Kidney capillary endothelial cell (primary cell): ENCODE results near the gene SH3GLB2.
A peak's percentile ranks its signal among the peaks of the same experiment; 100 is the strongest.
"Not testable (repeated sequence)": the region's sequence is repeated elsewhere in the genome, so short reads cannot be mapped to it uniquely, and the experiment has no call there.

Source experiments
- DNase-seq: peaks from one replicate; pipeline ENCODE4 v3.0.0-alpha.2; 2018; ENCODE audit warnings: low spot score

Gene SH3GLB2

DNA sequence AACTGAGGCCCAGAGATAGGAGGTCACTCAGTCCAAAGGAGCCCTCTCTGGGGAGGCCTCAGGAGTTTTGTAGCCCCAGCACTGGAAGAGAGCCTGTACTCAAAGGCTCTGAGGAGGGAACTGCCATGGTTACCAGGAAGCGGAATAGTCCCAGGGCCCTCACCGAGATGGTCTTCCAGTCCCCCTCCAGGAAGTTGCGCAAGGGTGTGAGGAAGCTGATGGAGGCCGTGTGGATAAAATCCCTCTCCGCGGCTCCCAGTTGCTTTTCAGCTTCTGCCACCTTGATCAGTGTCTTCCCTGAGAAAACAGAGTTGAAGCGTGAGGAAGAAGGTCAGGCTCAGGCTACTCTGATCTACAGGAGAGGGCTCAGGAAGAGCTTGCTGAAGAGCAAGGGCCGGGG is 13.5 kb downstream of the SH3GLB2 start:
- no peak for DNase-seq

DNA sequence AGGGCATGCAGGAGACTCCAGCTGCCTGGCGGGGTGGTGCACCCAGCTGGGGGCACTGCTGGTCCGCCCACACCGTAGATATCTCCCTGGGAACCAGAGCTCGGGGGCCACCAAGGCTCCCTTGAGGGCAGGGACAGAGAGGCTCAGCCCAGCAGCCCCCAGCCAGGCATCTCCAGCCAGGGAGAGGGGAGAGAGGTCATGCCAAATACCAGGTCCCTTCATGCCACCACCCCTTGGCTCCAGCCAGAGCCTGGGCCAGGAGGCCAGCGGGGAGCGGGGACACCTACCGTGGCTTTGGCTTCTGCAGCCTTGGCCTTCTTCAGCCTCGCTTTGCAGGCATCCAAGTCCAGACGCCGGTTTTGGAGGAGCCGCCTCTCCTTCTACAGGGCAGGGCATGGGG is 14.0 kb downstream of the SH3GLB2 start:
- no peak for DNase-seq

DNA sequence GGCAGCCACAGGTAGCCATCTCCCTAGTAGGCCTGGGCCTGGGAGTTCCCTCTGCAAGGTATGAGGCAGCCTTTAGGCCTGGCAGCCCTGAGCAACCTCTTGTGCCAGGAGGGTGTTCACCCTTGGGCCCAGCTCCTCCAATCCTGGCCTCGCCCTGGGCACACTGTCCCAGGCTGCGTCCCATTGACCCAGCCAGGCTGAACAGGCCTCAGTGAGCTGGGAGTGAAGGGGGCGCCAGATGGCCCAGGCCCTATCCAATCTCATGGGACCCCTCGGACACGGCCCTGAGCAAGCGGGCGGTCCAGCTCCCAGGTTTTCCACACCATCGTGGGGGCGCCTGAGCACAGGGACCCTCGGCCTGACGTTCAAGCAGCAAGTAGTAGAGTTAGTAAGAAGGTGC is 14.5 kb downstream of the SH3GLB2 start:
- no peak for DNase-seq

DNA sequence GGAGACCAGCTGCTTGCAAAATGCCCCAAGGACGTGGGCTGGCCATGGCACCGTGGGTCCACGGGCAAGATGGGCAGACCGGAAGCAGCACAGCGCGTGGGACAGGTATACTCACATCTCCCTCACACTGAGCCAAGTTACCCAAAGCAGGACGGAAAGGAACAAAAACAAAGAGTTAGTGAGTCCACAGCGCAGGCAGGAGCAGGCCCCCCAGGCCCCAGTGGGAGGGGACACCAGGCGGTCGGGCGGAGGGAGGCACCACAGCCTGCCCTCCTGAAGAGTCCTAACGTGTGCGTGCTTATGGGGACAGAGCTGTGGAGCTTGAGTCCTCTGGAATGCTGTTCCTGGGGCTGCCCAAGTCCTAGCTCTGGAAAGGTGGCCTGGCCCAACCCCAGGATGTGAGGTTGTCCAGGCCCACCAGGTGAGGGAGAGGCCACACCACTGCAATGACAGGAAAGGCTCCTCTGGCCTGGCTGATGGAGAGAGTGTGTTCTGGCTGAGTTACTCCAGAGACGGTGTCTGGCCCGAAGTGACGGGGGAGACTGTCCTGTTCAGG is 15.2 kb downstream of the SH3GLB2 start:
- no peak for DNase-seq

DNA sequence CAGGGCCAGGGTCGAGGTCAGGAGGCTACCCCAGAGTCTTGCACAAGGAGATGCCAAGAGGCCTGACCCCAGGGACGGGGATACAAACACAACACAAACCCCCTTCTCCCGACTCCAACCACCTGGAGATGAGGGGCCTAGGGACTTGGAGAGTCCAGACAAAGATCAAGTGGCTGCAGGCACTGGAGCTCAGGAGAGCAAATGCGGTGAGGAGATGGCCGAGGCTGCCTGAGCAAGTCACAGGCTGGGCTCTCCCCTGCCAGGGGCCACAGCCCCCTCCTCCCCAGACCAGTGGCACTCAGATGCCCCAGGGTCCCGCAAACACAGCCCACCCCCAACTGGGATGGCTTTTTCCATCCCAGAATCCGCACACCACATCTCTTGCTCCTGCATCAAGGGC is 15.8 kb downstream of the SH3GLB2 start:
- DNase-seq: no peak

DNA sequence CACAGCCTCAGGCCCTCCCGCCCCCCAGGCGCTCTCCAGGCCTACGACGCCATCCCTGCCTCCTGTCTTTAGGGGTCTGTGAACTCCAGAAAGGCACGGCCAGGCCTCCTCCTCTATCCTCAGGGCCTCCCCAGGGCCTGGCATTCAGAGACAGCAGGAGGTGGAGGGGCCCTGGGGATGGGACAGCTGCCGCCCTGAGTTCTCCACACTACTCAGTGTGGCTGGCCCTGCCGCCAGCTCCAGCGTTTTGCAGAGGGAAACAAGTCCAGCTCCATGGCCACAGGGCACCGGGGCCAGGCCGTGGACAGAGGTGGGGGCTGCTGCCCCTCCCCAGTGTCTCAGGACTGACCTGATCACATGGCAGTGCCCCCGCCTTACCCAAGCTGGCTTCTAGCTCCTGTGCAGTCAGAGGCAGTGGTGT is 16.4 kb downstream of the SH3GLB2 start:
- no peak for DNase-seq

DNA sequence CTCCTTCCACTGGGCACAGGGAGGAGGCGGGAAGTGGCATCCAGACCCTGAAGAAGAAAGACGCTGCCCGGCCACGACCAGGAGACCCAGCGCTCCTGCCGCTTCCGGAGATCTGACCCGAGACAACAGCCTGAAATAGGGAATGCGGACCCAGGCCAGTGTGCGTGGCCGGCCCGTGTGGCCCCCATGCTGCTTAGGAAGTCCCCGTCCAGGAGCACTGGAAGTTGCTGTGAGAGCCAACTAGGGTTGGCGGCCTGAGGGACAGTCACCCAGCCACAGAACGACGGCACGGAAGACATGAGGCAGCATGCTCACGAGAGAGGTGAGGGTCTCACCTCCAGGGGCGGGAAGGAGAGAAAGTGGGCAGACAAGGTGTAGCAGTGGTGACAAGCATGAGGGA is 17.0 kb downstream of the SH3GLB2 start:
- DNase-seq: no peak

DNA sequence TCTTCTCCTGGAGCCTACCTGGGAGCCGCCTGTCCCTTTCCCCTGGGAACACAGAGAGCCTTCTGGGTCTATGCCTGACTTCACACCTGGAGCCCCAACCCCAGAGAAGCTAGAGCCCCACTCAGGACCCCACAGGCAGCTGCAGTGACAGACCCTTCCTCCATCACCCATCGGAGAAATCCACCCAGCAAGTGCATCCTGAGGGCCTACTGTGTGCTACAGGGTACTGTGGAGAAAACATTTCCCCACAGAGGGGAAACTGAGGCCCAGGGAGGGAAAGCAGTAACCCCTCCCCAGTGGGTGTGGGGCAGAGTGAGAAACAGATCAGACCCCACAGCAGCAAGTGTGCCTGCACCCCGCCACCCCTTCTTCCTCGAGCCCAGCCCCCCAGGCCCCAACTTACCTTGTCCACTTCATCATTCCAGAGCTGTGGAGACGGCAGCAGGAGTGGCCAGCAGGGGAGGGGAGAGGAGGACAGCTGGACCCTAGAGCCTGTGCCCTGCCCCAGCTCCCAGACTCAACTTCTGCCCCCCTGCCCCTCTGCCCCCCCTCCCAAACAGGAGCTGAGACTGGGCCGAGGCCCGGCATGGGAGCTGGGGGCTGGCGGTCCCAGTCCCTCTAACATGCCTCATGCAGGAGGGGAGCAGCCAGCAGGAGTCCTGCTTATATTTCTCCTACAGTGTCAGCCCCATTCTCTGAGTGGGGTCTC is 17.7 kb downstream of the SH3GLB2 start:
- DNase-seq: no peak

DNA sequence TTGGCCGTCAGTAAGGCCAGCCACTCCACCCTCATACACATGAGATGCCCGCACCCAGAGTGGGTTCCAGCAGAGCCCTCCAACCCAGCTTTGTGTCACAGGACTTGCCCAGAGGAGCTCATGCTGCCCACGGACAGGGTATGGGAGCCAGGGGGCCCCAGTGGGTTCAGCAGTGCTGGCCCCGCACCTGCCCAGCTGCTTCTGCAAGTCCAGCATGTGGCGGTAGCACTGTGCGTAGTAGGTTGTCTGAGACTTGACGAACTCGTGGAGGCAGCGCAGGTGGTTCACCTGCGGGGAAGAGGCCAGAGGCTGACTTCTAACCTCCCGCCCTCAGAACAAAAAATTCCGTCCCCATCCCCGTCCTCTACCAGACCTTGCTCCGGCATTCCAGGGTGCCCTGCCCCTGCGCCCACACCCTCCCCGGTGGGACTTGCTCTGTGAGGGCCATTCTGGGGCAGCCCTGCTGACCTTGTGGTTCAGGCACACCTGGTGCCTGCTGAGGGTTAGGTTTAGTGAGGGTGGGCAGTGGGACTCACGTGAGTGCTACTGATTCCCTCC is 18.5 kb downstream of the SH3GLB2 start:
- no peak for DNase-seq

DNA sequence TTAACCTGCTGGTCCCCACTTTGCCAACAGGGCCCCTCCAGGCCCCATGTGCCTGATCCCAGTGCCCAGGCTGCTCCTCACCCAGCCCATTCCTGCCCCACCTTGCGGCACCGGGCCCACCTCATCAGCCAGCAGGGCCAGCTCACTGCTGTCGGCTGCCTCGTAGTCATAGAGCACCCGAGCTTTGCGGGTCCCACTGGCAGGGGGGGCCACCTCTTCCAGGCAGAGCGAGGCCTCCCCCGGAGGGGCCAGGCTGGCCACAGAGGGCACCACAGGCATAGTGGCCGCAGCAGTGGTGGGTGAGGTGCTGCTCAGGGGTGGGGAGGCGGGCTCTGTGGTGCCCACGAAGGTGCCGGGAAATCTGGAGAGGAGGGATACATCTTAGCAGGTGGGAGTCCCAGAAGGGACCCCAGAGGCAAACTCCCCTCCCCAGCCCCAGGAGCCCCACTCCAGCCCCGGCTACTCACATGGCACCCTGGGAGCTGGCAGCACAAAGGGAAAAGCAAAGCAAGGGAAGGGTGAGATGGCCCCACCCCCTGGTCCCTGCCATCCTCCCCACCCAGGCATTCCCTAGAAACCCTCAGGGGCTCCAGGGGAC is 19.0 kb downstream of the SH3GLB2 start:
- no peak for DNase-seq

DNA sequence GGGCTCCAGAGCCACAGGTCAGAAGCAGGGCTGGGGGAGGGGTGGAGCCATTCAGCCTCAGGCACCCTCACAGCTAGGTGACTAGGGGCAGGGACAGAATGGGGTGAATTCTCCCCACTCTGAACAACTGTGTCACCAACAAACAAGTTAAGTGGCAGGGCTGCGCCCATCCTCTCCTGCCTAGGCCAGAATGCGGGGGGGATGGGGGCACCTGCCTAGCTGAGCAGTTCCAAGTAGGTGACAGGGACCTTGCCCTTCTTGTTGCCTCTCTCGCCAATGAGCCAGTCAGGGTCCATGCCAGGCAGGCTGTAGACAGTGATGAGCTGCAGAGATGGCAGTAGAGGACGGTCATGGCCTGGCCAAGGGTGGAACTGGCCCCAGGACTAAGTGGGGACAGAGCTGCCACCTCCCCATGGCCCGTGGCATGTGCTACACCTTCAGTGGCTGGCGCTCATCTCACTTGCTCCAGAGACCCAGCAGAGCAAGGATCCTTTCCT is 19.6 kb downstream of the SH3GLB2 start:
- no peak for DNase-seq

DNA sequence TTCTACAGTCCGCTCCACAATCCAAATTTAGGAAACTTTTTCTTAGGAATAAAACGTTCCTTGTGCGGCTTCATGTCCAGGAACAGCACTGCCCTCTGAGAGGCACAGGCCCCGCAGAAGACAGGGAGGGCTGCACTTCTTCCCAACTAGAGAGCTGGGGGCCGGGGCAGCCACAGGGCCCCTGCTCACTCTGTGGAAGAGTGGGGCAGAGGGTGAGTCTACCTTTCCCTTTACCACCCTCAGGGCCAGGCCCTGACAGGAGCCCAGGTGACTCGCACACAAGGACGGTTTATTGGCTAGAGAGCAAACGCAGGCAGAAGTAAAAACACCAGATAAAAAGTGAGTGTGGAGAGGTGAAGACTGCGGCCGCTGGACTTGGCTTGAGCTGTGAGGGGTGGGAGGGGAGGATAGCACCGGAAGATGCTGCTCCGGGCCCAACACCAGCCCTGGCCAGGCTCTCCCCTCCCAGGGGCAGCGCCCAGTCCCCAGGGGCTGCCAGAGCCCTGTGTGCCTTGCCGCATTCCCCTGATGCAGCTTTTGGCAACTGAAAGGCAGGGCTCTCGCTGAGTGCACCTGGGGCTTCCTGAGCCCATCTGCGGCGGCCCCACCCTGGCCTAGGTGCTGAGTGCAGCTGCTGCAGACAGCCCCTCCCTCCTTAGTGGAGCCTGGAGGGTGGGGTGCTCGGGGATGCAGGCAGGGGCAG is 20.2 kb downstream of the SH3GLB2 start:
- no peak for DNase-seq

DNA sequence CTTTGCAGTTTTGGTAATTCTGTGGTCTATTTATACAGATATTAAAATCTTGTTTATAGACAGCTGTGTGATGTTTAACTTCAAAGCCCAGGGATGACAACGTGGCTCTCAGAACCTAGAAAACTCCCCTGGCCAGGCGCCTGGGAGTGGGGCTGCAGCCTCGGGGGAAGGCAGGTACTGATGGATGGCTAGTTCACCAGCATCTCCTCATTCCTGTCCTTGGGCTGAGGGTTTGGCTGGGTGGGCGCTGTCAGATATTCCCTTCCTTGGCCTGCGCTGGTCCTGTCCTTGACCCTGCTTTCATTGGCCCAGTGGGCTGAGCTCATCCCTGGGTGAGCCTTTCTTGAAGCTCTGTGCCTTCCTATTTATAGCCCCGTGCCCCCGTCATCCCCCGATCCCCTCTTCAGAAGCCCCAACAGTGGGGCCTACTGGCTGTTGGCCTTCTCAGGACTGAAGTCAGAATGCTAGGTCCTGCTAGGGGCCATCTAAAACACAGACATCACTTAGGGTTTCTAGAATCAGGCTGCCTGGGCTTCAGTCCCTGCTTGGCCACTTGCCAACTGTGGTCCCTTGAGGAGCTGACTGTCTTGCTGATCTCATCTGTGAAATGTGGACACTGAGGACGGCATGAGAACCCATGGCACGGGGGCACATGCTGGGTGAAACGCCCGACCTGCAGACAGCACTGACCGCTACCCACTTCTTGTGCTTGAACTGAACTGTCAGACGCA is 20.9 kb downstream of the SH3GLB2 start:
- no peak for DNase-seq

DNA sequence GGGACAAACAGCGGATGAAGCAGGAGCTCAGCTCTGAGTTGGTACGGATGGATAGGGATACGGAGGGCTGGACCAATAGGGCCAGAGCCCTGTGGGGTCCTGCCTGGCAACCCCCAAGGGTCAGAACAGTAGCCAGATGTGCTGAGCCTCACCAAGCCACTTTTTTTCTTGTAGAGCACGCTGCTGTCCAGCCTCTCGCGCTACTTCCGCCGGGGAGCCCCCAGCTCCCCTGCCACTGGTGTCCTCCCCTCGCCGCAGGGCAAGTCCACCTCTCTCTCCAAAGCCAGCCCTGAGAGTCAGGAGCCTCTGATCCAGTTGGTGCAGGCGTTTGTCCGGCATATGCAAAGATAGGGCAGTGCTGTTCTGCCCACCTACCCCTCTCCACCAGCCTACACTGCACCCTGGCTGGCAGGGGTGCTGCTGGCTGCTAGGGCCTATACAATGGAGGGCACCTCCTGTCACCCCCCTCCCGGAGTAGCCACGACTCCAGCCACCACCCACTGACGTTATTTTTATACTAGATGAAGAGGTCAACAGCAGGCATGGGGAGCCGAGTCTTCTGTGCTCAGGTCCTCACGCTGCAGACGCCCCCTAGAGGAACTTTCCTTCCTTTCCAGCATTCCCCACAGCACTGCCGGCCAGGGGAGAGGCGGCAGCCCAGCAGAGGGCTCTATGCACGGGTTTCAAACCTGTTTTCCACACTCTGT is 21.6 kb downstream of the SH3GLB2 start:
- peak; percentile 63 for DNase-seq

DNA sequence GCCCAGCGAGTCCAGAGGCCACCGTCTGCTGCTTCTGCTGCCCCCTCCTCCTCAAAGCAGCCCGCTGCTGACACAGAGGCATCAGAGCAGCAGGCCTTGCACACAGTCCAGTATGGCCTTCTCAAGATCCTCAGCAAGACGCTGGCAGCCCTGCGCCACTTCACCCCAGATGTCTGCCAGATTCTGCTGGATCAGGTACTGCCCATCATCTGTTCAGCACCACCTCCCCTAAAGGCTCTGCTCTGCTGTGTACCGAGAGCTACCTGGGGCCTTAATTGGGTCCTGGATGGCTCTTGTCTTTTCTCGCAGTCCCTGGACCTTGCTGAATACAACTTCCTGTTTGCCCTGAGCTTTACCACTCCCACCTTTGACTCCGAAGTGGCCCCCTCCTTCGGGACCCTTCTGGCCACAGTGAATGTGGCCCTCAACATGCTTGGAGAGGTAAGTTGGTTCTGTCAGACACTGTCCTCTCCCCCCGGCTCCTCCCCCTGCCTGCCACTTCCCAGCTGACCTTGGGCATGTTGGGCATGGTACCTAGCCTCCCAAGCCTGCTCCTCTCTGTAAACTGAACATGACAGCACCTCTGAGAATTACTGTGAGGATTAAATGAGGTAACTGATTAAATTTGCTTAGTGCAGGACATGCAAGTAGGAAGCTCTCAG is 22.7 kb downstream of the SH3GLB2 start:
- no peak for DNase-seq

DNA sequence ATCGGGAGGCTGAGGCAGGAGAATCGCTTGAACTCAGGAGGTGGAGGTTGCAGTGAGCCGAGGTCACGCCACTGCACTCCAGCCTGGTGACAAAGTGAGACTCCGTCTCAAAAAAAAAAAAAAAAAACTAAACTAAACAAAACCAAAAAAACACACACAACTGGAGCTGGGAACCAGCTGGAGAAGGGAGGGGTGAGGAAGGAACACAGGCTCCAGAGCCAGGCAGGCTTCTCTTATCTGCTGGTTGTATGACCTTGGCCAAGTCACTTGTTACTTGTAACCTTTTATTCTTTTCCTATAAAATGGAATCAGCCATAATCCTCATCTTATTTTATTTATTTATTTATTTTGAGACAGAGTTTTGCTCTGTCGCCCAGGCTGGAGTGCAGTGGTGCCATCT is 24.0 kb downstream of the SH3GLB2 start:
- DNase-seq: not testable (repeated sequence)

DNA sequence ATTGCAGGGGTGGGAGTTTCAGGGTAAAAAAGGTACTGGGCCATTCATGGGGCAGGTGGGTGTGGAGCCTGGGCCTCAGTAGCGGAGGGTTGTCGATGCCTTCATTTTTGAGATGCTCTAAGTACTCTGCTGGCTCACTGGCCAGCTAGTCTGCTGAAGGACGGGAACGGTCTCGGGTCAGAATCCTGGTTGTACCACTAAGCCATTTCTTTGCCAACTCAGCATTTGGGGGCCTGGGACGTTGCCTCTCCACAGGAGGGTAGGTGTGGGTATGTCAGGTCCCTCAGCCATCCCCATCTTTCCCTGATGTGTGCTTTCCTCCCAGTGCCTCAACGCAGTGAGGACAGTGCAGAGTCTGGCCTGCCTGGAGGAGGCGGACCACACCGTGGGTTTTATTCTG is 25.1 kb downstream of the SH3GLB2 start:
- no peak for DNase-seq

DNA sequence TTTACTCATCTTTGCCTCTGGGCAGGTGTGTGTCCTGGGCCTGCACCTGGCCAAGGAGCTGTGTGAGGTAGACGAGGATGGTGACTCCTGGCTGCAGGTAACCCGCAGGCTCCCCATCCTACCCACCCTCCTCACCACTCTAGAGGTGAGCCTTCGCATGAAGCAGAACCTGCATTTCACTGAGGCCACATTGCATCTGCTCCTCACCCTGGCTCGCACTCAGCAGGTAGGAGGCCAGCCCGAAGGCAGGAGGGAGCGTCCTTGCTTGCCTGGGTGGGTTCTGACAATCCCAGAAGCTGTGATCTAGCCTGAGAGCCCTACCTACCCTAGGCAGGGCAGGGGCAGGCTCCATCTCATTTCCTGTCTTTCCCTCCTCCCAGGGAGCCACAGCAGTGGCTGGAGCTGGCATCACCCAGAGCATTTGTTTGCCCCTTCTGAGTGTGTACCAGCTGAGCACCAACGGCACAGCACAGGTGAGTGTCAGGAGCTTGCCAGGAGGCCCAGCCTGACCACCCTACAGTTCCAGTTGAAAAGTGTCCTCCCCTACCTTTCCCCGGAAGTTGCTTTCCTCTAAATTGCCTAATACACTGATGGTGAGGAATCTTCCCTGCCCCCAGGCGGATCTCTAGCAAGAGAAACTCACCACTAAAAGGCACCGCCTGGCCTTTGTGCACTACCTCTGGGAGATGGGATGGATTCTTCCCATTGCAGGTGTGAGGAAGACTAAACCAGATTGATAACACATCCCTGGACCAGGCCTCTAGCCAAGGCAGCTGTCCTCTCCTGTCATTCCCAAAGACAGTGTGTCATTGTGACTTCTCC is 26.4 kb downstream of the SH3GLB2 start:
- no peak for DNase-seq

DNA sequence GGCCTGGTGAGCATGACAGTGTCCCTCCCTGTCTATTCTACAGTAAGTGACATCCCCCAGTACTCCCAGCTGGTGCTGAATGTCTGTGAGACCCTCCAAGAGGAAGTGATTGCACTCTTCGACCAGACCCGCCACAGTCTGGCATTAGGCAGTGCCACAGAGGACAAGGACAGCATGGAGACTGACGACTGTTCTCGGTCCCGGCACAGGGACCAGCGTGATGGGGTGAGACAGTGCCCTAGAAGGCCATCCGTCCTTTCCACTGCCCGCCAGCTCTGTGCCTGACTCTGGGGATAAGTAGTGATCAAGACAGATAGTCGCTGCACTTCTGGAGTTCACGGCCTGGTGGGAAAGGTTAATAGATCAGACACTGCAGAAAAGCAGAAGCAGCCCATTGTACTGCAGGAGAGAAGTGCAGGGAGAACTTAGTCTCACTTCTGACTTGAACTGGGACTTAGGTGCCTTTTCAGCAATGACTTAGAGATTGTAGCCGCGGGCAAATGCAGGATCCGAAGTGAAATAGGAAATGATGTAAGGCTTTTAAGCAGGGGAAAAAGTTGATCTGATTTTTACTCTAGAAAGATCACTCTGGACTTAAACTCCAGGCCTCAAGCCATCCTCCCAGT is 28.4 kb downstream of the SH3GLB2 start:
- DNase-seq: no peak
